Muscle of leg (tissue), 11 donors: ENCODE measurements around the gene MOB1A. TPM values are rescaled to one million over a fixed set of nuclear protein-coding genes. Genes with fewer than 3 reads are reported as not detected.
"Not testable (repeated sequence)": the region's sequence is repeated elsewhere in the genome, so short reads cannot be mapped to it uniquely, and the experiment has no call there.

Experiments used
- DNase-seq: peaks from one replicate; pipeline ENCODE4 v3.0.0; 2013
- H3K27ac ChIP-seq: one replicate; pipeline ENCODE4 v1.5.1; 2013; ENCODE audit warnings: mild to moderate bottlenecking, low read length, control low read depth
- H3K27me3 ChIP-seq: one replicate; pipeline ENCODE4 v1.6.1; 2013; ENCODE audit warnings: low read length; ENCODE audit not compliant: control insufficient read depth, insufficient read depth
- H3K36me3 ChIP-seq: one replicate; pipeline ENCODE4 v1.6.1; 2013; ENCODE audit warnings: low read length; ENCODE audit not compliant: control insufficient read depth, insufficient read depth
- H3K4me1 ChIP-seq: one replicate; pipeline ENCODE4 v1.6.1; 2013; ENCODE audit warnings: low read length; ENCODE audit not compliant: control insufficient read depth, insufficient read depth
- H3K4me3 ChIP-seq: one replicate; pipeline ENCODE4 v1.5.1; 2013; ENCODE audit warnings: low read length, control low read depth
- H3K9me3 ChIP-seq: replicated peaks from 2 replicates; pipeline ENCODE4 v1.6.1; 2013; ENCODE audit warnings: low read depth, low read length; ENCODE audit not compliant: control insufficient read depth
- WGBS: methylation state at CpG from one replicate; pipeline ENCODE4 v1.1.5; 2013; ENCODE audit warnings: missing lambda C conversion rate; ENCODE audit not compliant: insufficient coverage; 5-methylcytosine and 5-hydroxymethylcytosine counted together
- polyA plus RNA-seq, 8 donors: library from polyadenylated mRNA; unstranded; fragments of 120-200 nt; gene quantifications; one replicate each; pipeline versions ENCODE4 v1.2.1 to v1.2.3, GENCODE V29; 2013; ENCODE audit warnings: inconsistent platforms in 1 of 8, low replicate concordance in 1 of 8; ENCODE audit not compliant: insufficient read length in 8 of 8, insufficient read depth in 1 of 8
- total RNA-seq: library from RNA; stranded (reverse); fragments of 120-200 nt; gene quantifications from one replicate; pipeline ENCODE4 v1.2.4, GENCODE V29; 2013

MOB1A gene
- total and polyA plus RNA-seq, 9 donors: 40.4 to 59.7 (median 45.6) TPM

- Histone ChIP-seq H3K4me1 (no peaks in the 10 kb centered on the region), H3K36me3 (peaks cover 45% of the 10 kb centered on the region), H3K27me3 (no peaks in the 10 kb centered on the region), H3K9me3 (peaks cover 2% of the 10 kb centered on the region), H3K4me3 (no peak overlapping the region), H3K27ac (no peak overlapping the region)
- WGBS: 90% methylated on average over 9 of the region's 11 CpGs
- no peak for DNase-seq
Measured at GRCh38 chr2:74137651-74138599, 40.8 kb downstream of the MOB1A start.

DNA sequence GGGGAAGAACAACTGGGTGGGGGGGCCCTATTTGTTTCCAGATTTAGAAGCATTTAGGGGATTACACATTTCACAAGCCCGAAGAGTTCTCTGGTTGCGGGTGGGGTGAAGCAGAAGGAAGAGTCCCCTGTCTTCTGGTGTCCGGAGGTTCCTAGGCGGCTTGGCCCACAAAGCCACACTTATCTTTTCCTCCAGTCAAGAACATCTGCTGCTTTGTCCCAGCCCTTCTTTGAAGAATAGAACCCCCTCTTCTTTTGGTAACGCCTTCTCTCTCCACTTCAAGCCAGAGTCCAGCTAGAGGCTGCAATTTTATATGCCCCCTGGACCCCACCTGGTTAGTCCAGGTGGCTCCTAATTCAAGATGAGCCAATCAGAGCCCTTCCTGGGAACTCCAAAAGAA, 46.8 kb downstream of the MOB1A start:
- peaks cover 7% of the 10 kb centered on the region for H3K27me3 ChIP-seq
- no peaks in the 10 kb centered on the region for H3K4me1 ChIP-seq
- no peak overlapping the region for H3K4me3 ChIP-seq
- whole genome bisulfite sequencing: 93% methylated on average over 2 of the region's 5 CpGs
- no peak overlapping the region for H3K27ac ChIP-seq
- DNase-seq: no peak
- peaks cover 16% of the 10 kb centered on the region for H3K36me3 ChIP-seq
- peaks cover 2% of the 10 kb centered on the region for H3K9me3 ChIP-seq

DNA sequence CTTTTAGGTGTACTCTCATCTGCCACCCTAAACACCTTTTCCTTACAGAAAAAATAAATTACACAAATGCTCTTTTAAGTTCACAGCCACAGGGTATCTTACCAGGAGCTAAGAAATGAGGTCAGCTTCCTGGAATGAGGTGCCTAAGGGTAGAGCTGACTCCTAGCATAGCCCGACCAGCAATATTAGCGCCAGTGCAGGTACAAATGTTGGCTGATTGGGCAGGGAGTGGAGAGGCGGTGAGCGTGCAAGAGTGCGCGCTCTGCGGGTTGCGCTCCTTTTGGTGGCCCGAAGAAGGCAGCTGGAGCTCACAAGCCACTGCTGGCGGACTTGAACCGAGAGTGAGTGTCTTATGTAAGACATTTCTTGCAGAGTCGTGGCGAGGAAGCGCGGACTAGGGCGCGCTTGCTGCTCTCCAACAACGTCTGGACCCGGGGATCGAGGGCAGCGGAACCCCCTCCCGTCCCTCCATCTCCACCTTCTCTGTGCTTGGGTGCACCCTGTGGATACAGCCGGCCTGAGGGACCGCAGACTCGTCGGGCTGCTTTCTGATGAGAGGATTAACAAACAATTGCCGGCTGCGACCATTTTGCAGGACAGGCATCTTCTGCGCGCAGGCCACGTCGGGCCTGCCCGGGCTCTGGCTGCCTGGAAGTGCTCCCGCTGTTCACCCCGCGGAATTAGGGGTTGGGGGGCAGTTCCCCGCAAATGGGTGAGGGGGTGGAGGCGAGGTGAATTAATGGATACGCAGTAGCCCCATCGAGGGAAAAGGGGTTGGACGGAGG, 48.3 kb downstream of the MOB1A start:
- Histone ChIP-seq H3K4me3 (no peak overlapping the region), H3K4me1 (no peaks in the 10 kb centered on the region), H3K27me3 (peaks cover 7% of the 10 kb centered on the region), H3K36me3 (peaks cover 16% of the 10 kb centered on the region), H3K27ac (no peak overlapping the region), H3K9me3 (peaks cover 2% of the 10 kb centered on the region)
- 33% methylated on average over 40 of the region's 41 CpGs for WGBS
- DNase-seq: no peak

GRCh38 chr2:74128206-74128605, 50.5 kb downstream of the MOB1A start:
- no peak overlapping the region for H3K4me3 ChIP-seq
- peaks cover under 1% of the 10 kb centered on the region for H3K36me3 ChIP-seq
- WGBS: no CpG with 5 or more reads among the region's 3 CpGs
- peaks cover 7% of the 10 kb centered on the region for H3K27me3 ChIP-seq
- H3K4me1 ChIP-seq: no peaks in the 10 kb centered on the region
- H3K27ac ChIP-seq: no peak overlapping the region
- peaks cover 3% of the 10 kb centered on the region for H3K9me3 ChIP-seq
- DNase-seq: no peak

GRCh38 chr2:74123955-74124354, 54.7 kb downstream of the MOB1A start:
- 86% methylated on average over 14 of the region's 29 CpGs for WGBS
- not testable (repeated sequence) for H3K36me3 ChIP-seq, H3K27ac ChIP-seq, H3K27me3 ChIP-seq, H3K4me3 ChIP-seq, H3K4me1 ChIP-seq, DNase-seq
- H3K9me3 ChIP-seq: peaks cover 20% of the 10 kb centered on the region

DNA sequence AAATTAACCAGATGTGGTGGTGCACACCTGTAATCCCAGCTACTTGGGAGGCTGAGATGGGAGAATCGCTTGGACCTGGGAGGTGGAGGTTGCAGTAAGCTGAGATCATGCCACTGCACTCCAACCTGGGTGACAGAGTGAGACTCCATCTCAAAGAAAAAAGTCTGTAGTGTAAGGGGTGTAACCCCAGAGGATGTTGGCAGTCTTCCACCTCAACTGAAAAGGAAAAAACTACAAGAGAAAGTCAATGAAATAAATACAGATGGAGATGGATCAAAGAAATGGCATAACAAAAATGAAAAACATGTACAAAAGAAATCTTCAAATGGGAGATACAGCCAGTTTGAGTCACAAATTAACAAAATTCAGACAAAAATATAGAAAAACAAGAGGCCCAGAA, 56.8 kb downstream of the MOB1A start:
- no CpG with 5 or more reads among the region's 1 CpG for WGBS
- H3K27me3 ChIP-seq, H3K27ac ChIP-seq, H3K4me3 ChIP-seq, DNase-seq, H3K4me1 ChIP-seq, H3K36me3 ChIP-seq: not testable (repeated sequence)
- H3K9me3 ChIP-seq: peaks cover 20% of the 10 kb centered on the region

DNA sequence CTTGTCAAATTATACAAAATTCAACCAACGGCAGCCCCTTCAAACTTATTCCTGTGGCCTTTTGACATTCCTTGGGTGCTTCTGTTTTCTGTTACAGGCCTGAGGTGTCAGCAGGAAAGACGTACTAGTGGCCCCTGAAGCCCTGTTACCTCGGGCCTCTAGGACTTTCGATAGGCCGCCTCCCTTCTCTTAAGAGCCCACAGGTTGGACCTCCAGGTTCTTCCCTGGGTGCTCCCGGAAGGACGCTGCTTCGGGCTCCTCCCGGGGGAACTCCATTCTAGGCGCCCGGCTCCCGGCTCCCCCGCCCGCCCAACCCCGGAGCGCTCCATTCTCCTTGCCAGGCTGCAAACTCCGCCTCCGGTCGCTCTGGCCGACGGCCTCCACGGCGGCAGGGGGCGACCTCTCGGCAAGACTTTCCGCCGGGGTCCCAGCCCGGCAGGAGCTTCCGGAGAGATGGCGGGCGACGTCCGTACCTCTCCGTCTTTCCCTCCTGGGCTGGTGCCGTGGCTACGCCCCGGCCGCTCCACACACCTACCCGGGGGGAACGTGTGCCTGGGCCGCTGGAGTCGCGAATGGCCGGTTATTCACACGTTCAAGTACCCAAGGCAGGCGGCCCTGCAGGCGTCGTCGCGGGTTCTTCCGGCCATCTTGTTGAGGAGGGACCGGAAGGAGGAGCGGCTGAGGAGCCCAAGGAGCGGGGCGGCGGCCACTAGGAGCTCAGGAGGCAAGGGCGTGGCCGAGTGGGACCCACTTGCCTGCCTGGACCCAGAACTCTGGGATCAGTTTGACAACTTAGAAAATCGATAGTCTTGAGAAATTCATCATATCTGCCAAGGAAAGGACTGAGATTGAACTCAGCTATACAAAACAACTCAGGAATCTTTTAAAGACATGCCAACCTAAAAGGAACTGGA, 58.5 kb downstream of the MOB1A start:
- H3K27ac ChIP-seq: peak overlapping the region; percentile 37
- H3K36me3 ChIP-seq: no peaks in the 10 kb centered on the region
- H3K4me1 ChIP-seq: no peaks in the 10 kb centered on the region
- H3K9me3 ChIP-seq: peaks cover 20% of the 10 kb centered on the region
- peaks cover 2% of the 10 kb centered on the region for H3K27me3 ChIP-seq
- peak overlapping the region; percentile 70 for H3K4me3 ChIP-seq
- peak; percentile 92 for DNase-seq
- 2% methylated on average over 54 of the region's 59 CpGs for WGBS

- DNase-seq: no peak
- Histone ChIP-seq H3K36me3 (no peaks in the 10 kb centered on the region), H3K27me3 (peaks cover 2% of the 10 kb centered on the region), H3K4me1 (no peaks in the 10 kb centered on the region), H3K9me3 (peaks cover 20% of the 10 kb centered on the region), H3K27ac (no peak overlapping the region), H3K4me3 (no peak overlapping the region)
Measured at GRCh38 chr2:74119339-74119738, 59.3 kb downstream of the MOB1A start.

DNA sequence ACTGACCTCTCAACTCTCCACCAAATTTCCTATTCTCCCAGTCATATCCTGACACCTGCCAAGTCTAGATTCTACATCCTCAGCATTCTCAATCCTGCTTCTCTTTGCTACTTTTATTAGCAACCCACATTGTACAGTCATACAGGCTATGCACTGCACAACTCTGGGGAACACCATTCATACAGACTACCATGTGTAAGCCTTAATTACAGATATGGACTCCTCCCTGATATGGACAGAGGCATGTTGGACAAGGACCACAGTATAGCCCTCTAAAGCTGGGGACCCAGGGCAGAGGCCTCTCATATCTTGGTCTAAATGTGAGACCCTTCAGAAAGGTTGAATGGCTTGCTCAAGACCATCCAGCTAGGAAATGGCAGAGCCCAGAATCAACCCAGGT, 67.3 kb downstream of the MOB1A start:
- no peak for DNase-seq
- Histone ChIP-seq H3K4me3 (no peak overlapping the region), H3K36me3 (no peaks in the 10 kb centered on the region), H3K4me1 (no peaks in the 10 kb centered on the region), H3K27ac (no peak overlapping the region), H3K9me3 (no peaks in the 10 kb centered on the region), H3K27me3 (peaks cover 2% of the 10 kb centered on the region)
